KMS-11 (cell line): ENCODE data around the gene CALN1.

Source experiments
- H2AFZ ChIP-seq: fragments of 200-600 bp; sonication (generic); 2 replicates; pipeline ENCODE4 v1.6.1; 2016; ENCODE audit warnings: antibody characterized with exemption, mixed run types, low read depth
- H3K27ac ChIP-seq: fragments of 200-600 bp; sonication (generic); 2 replicates; pipeline ENCODE4 v1.6.1; 2016; ENCODE audit warnings: mild to moderate bottlenecking, mixed run types
- H3K27me3 ChIP-seq: fragments of 200-600 bp; sonication (generic); 2 replicates; pipeline ENCODE4 v1.6.1; 2017; ENCODE audit warnings: mild to moderate bottlenecking, low read depth, mixed run types, moderate library complexity; ENCODE audit not compliant: insufficient read depth
- H3K36me3 ChIP-seq: fragments of 200-600 bp; sonication (generic); 2 replicates; pipeline ENCODE4 v1.6.1; 2017; ENCODE audit warnings: mild to moderate bottlenecking, mixed run types; ENCODE audit not compliant: insufficient read depth
- H3K4me1 ChIP-seq: fragments of 200-600 bp; sonication (generic); 2 replicates; pipeline ENCODE4 v1.6.1; 2016; ENCODE audit warnings: mild to moderate bottlenecking, low read depth, mixed run types; ENCODE audit not compliant: poor library complexity, severe bottlenecking
- H3K4me2 ChIP-seq: fragments of 200-600 bp; sonication (generic); 2 replicates; pipeline ENCODE4 v1.7.0; 2016; ENCODE audit warnings: mild to moderate bottlenecking, mixed run types
- H3K4me3 ChIP-seq: fragments of 200-600 bp; sonication (generic); IDR thresholded peaks from 2 replicates; pipeline ENCODE4 v1.6.1; 2017; ENCODE audit warnings: low read depth, low read length, mixed read lengths; ENCODE audit not compliant: insufficient read depth
- H3K79me2 ChIP-seq: fragments of 200-600 bp; sonication (generic); 2 replicates; pipeline ENCODE4 v1.6.1; 2016; ENCODE audit warnings: low read depth, mixed run types; ENCODE audit not compliant: insufficient read depth
- H3K9ac ChIP-seq: fragments of 200-600 bp; sonication (generic); 2 replicates; pipeline ENCODE4 v1.6.1; 2016; ENCODE audit warnings: mild to moderate bottlenecking, mixed run types
- H4K20me1 ChIP-seq: fragments of 200-600 bp; sonication (generic); 2 replicates; pipeline ENCODE4 v1.6.1; 2016; ENCODE audit warnings: mild to moderate bottlenecking, mixed run types; ENCODE audit not compliant: insufficient read depth
- CTCF ChIP-seq: fragments of 200-600 bp; sonication (generic); conservative IDR thresholded peaks from 2 replicates; pipeline ENCODE4 v1.6.1; 2017; ENCODE audit warnings: low read depth, mild to moderate bottlenecking, antibody characterized with exemption, low read length, moderate library complexity, mixed read lengths

Gene CALN1

GRCh38 chr7:72408966-72409637 is 3.0 kb downstream of the CALN1 start:
- H3K9ac ChIP-seq = no peak overlapping the region
- no peaks in the 10 kb centered on the region for H3K79me2 ChIP-seq
- no peaks in the 10 kb centered on the region for H3K4me1 ChIP-seq
- H2AFZ ChIP-seq = no peak overlapping the region
- no peak overlapping the region for H3K4me3 ChIP-seq
- H3K27me3 ChIP-seq = no peaks in the 10 kb centered on the region
- H3K4me2 ChIP-seq = no peak overlapping the region
- H4K20me1 ChIP-seq = no peaks in the 10 kb centered on the region
- no peak overlapping the region for H3K27ac ChIP-seq
- no peaks in the 10 kb centered on the region for H3K36me3 ChIP-seq
- no peak for TF ChIP-seq CTCF

- H3K79me2 ChIP-seq = no peaks in the 10 kb centered on the region
- no peak overlapping the region for H2AFZ ChIP-seq
- no peak overlapping the region for H3K27ac ChIP-seq
- H3K9ac ChIP-seq = no peak overlapping the region
- no peak overlapping the region for H3K4me2 ChIP-seq
- no peaks in the 10 kb centered on the region for H4K20me1 ChIP-seq
- H3K27me3 ChIP-seq = no peaks in the 10 kb centered on the region
- no peaks in the 10 kb centered on the region for H3K36me3 ChIP-seq
- no peak for TF ChIP-seq CTCF
- H3K4me1 ChIP-seq = no peaks in the 10 kb centered on the region
- H3K4me3 ChIP-seq = no peak overlapping the region
Measured at GRCh38 chr7:72406820-72407403, 5.2 kb downstream of the CALN1 start.

- Histone ChIP-seq H3K9ac (no peak overlapping the region), H3K27ac (no peak overlapping the region), H3K79me2 (no peaks in the 10 kb centered on the region), H3K4me1 (no peaks in the 10 kb centered on the region), H3K4me3 (no peak overlapping the region), H3K4me2 (no peak overlapping the region), H3K27me3 (no peaks in the 10 kb centered on the region), H3K36me3 (no peaks in the 10 kb centered on the region), H2AFZ (no peak overlapping the region), H4K20me1 (no peaks in the 10 kb centered on the region)
- no peak for TF ChIP-seq CTCF
Measured at GRCh38 chr7:72405871-72406270, 6.3 kb downstream of the CALN1 start.

GRCh38 chr7:72405418-72405817 is 6.7 kb downstream of the CALN1 start:
- no peak overlapping the region for H3K27ac ChIP-seq
- H3K27me3 ChIP-seq = no peaks in the 10 kb centered on the region
- TF ChIP-seq CTCF = no peak
- no peak overlapping the region for H2AFZ ChIP-seq
- no peak overlapping the region for H3K4me2 ChIP-seq
- no peaks in the 10 kb centered on the region for H3K79me2 ChIP-seq
- H4K20me1 ChIP-seq = no peaks in the 10 kb centered on the region
- H3K4me3 ChIP-seq = no peak overlapping the region
- H3K36me3 ChIP-seq = no peaks in the 10 kb centered on the region
- H3K9ac ChIP-seq = no peak overlapping the region
- no peaks in the 10 kb centered on the region for H3K4me1 ChIP-seq
